WTC11 (cell line): ENCODE data around the gene POLK.

Experiments used
- CREB1 ChIP-seq: sonication (generic); formaldehyde crosslinking; IDR thresholded peaks from 2 replicates; pipeline ENCODE4 v1.8.0; 2023; ENCODE audit warnings: mild to moderate bottlenecking, missing genetic modification reagents
- TF ChIP-seq, protein P1 (sequence below): fragments of 200-600 bp; IDR thresholded peaks from 2 replicates; pipeline ENCODE4 v1.8.0; 2022; ENCODE audit warnings: antibody characterized with exemption

DNA sequence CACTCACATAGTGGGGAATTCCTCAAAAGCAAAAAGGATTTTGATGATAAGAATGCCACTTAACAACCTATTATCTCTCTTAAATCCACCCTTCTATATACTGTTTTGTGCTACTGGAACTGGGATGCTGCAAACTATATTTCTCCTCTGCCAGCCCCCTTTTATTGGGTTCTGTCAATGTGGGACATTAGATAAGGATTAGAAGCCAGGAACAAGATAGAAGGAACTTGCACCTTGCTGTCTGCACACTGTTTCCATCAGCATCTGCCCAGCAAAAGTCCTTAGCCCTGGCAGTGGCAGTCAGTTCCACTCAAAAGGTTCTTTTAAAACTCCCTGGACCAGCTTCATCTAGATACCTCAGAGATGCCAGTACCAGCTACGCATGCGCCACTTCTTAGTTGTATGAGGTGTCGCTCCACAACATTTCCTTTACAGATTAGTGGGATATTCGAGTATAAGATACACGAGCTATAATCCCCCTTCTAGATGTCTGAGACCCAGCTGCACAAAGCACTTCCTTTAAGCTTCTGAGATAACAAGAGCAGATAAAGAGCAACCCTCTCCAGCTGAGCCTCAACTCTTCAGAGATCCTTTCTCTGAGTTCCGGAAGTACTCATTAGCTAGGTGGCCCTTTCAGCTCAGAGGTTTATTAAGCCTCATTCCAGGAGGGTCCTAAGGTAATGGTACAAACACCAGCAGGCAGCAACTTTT, 45.5 kb upstream of the POLK start:
- TF ChIP-seq, protein P1, sequence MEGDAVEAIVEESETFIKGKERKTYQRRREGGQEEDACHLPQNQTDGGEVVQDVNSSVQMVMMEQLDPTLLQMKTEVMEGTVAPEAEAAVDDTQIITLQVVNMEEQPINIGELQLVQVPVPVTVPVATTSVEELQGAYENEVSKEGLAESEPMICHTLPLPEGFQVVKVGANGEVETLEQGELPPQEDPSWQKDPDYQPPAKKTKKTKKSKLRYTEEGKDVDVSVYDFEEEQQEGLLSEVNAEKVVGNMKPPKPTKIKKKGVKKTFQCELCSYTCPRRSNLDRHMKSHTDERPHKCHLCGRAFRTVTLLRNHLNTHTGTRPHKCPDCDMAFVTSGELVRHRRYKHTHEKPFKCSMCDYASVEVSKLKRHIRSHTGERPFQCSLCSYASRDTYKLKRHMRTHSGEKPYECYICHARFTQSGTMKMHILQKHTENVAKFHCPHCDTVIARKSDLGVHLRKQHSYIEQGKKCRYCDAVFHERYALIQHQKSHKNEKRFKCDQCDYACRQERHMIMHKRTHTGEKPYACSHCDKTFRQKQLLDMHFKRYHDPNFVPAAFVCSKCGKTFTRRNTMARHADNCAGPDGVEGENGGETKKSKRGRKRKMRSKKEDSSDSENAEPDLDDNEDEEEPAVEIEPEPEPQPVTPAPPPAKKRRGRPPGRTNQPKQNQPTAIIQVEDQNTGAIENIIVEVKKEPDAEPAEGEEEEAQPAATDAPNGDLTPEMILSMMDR = no peak
- no peak for TF ChIP-seq CREB1 (CRISPR knock-in tag)
